Epidermal melanocyte (primary cell): ENCODE data around the gene OR52I1.
A peak's percentile ranks its signal among the peaks of the same experiment; 100 is the strongest.

ENCODE experiments used
- DNase-seq: peaks from one replicate; pipeline ENCODE4 v3.0.0; 2011; ENCODE audit warnings: low spot score; ENCODE audit not compliant: insufficient read length

OR52I1 gene

DNA sequence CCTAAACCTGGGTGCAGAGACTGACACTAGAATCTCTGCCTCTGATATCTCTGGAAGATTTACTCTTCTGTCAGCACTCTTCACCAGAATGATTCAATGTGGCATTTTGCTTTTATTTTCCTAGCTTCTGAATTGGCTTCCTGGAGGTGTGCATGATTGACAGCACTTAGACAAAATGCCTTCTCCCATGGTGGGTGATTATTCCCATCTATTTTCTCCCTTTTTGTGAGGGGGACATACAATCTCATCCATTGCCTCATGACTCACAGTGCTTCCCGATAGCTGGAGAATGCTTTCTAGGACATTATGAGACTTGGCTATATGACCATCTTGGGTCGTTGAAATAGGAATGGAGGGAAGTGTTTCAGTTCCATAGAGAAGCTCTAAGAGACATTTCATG lies 18.1 kb downstream of the OR52I1 start:
- no peak for DNase-seq

DNA sequence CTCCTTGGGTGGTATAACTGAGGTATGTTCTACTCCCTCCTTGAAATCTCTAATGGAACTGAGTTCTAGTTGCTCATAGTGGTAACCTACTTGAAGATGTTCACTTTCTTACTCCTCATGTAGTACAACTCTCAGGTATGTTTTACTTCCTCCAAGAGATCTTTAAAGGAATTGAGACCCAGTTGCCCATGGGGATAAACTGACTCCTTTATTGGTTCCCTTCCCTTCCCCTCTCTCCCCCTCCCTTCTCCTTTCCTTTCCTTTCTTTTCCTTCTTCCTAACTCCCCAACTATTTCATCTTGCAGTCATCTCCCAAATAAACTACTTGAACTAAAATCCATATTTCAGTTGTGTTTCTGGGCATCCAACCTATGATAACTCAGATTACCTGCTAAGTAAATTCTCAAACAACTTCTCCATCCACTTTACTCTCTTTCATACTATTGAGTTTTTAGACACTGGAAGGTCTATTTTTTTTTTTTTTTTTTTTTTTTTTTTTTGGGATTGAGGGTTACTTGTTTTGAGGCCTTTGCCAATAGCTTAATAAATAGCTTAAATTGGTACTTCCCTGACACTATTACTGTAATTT lies 22.1 kb downstream of the OR52I1 start:
- DNase-seq, result no peak

DNA sequence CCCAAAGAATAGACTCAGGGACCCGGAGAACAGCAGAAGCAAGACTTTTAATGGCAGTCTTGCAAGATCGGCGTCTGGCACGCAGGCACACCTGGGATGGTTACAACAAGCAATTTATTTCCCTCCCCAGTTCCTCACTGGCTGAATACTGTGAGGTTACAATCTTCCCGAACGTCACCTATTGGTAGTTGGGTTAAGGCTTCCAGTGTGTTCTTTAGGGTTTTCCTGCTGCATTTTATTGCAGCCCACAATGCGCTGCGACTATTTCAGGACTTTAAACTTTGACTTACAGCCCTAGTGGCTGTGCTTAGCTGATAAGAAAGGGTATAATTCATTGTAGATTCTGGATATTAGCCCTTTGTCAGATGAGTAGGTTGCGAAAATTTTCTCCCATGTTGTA lies 25.7 kb downstream of the OR52I1 start:
- DNase-seq, result no peak

DNA sequence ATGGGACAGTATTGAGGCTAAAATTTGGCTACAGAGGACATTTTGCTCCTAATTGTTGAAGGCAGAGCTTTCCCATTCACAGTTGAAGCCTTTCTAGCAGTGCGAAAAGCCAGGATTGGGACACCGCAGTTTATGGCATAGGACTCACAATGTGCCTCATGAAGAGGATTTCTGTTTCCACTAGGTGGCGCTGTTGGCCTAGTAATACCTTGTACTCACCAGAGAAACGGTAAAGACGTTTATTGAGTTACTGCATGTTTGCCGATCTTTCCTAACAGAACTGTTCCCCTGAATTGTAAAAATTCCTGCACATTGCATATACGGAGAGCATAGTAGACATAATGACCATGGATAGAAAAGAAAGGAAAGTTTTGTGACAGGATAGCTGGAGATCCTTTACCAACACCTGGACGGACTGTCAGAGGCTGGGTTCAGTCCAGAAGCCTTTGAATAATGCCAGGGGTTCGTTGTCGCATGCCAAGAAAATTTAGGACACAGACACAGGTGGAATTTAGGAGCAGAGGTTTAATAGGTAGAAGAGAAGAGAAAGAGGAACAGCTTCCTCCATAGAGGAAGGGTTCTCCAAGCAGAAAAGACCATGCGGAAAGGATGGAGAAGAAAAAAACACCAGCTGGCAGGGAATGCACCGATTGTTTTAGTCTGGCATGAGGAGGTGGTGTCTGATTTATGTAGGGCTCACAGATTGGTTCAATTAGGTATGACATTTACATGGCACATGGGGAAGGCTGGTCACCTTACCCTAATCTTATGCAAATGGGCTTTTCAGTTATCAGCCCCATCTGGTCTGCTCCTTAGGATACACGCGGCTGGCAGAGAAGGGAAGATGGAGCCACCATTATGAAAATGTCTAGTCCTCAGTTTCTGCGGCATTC lies 32.6 kb downstream of the OR52I1 start:
- no peak for DNase-seq

DNA sequence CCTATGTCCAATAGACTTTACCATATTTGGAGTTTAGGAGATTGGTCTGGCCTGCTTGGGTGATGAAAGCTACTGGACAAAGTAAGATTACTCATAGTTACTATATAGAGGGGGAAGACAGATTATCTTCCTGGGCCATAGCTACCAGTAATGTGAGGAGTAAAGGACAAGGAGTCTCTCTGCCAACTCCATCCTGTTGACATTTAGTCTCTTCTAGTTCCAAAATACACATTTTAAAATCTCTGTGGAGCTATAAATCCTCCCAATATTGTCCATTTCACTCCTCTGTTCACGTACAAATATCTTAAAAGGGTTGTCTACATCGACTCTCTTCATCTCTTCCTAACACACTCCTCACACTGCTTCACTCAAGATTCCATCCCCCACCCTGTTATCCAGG lies 42.3 kb downstream of the OR52I1 start:
- no peak for DNase-seq

DNA sequence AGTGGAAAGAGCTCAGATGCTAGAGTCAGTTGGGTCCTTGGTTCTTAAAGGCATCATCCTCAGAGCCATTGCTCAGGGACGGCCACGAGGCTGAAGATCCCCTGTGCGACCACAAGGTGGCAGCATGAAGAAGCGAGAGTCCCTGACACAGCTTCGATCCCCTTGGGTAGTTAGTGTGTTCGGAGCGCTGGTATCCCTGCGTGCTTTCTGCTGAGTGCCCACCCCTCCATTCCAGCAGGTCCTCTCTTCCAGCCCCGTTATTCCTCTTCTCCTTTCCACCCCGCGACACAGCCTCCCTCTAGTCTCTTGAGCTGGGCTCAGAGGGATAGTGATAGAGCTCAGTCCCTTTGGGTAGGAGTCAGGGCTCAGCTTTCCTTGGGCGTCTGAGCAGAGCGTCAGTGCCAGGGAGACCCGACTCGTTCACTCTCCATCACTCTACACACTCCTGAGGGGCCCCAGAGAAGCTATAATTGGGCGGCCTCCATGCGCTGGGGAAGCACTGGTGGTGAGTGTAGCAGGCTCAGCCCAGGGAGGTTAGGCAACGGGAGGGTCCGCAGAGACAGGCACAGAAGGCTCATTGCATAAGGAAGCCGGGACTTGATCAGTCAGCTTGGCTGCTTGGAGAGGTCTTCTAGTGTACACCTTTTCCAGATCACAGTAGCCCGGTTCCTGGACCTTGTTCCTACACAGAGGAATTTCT lies 43.3 kb downstream of the OR52I1 start, which contains the start of gene OR51D1:
Gene OR51D1, plus strand, starts transcription at position 516 of the 700 bp plus-strand sequence. CDS start 2,314 bp downstream, outside the sequence.
- DNase-seq, result peak; percentile 61

DNA sequence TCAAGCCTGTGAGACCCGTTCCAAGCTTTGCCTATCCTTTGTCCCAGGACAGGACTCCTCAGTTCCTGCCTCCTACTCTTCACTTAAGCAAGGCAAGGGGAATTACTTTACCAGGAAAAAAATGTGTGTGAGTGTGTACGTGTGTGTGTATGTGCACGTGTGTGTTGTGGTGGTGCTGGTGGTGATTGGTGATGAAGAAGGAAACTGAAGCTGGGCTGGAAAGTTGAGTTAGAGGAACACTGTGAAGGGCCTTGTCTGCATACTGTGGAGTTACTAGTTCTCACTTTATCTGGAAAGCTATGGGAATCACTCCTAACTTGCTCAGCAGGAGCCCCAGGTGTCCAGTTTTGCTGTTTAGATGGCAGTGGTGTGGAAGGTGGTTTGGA lies 43.8 kb downstream of the OR52I1 start:
- no peak for DNase-seq

DNA sequence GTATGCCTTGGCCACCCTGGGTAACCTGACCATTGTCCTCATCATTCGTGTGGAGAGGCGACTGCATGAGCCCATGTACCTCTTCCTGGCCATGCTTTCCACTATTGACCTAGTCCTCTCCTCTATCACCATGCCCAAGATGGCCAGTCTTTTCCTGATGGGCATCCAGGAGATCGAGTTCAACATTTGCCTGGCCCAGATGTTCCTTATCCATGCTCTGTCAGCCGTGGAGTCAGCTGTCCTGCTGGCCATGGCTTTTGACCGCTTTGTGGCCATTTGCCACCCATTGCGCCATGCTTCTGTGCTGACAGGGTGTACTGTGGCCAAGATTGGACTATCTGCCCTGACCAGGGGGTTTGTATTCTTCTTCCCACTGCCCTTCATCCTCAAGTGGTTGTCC lies 46.1 kb downstream of the OR52I1 start:
- no peak for DNase-seq

DNA sequence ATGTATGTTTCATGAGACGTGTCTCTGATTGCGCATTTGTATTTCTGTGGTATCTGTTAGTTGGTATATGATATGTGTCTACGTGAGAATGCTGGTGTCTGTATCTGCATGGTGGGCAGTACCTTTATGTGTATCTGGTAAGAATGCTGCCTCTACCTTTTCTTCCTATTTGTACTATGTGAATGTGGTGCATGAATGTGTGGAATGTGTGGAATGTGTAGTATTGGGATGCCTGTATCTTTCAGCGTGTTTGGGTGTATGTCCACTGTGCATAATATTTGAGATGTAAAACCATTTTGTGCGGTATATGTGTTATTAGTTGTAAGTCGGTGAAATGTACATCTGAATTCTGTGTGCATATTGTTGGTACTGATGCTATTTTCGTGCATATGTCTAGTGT lies 47.7 kb downstream of the OR52I1 start:
- DNase-seq, result no peak

DNA sequence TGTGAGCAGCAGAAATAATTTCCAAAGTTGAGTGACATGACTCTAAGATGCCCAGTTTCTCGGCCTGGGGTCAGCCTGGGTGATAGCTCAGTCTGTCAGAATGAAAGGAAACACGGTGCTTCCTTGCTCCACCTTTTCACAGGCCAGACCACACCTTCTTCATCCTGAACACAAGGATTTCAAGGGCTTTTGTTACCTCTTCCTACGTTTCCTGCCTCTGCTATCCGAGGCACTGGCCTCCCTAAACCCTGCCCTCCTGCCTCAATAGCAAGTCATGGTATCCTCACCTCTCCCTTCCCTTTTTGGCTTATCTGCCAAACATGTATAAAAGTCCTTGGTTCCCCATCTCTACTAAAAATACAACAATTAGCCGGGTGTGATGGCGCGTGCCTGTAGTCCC lies 48.2 kb downstream of the OR52I1 start:
- DNase-seq, result no peak

DNA sequence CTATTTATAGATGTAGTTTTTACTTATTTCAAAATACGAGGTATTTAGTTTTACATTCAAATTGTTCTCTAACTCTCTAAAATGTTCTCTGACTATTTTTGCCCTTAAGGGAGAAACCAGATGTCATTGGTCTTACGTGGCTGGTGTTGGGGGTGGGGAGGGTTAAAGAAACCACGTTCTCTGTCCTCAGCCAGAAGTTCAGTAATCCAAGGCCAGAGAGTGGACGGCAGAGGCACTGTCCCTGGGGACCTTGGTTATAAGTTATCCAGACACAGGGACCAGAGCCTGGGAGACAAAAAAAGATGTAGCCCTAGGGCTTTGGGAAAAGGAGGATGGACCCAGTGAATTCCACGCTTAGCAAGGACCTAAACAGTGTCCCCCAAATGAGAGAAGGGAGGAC lies 49.2 kb downstream of the OR52I1 start:
- DNase-seq, result no peak

DNA sequence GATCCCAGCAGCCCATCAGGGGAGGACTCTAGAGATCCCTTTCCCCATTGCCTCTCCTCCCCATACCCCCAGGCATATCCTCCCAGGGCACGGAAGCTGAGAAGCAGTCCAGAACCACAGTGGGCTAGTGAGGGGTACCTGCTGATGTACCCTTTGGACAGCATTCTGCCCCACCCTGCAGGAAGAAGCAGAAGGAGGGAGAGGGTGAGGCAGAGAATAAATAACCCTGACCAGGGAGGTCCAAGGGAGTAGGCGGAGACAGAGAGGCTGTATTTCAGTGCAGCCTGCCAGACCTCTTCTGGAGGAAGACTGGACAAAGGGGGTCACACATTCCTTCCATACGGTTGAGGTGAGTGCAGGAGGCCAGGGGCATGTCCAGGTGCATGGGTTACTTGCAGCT lies 49.8 kb downstream of the OR52I1 start, which contains the start of gene OR51E1:
Gene OR51E1, plus strand, starts transcription at position 301 of the 400 bp plus-strand sequence. CDS start 8,545 bp downstream, outside the sequence.
- no peak for DNase-seq

DNA sequence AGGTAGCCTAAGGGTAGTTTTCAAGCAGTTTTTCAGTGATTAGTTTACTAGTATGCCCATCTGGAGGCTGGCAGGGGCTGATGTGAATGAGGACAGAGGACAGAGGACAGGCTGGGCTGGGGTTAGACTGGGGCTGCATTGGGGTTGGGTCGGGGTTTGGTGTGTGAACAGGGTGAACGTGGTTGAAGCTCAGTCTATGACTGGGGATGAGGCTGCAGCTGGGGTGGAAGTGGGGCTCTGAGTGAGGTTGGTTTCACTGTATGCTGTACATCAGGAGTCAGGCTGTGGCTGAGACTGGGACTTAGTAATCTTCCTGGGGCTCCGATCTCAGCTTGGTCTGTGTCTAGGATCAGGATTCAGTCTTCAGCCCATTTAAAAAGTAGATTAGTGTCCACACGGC lies 50.4 kb downstream of the OR52I1 start:
- no peak for DNase-seq
